ENCODE data around the gene EIF5A2.
"Not testable (repeated sequence)": the region's sequence is repeated elsewhere in the genome, so short reads cannot be mapped to it uniquely, and the experiment has no call there.

DNA sequence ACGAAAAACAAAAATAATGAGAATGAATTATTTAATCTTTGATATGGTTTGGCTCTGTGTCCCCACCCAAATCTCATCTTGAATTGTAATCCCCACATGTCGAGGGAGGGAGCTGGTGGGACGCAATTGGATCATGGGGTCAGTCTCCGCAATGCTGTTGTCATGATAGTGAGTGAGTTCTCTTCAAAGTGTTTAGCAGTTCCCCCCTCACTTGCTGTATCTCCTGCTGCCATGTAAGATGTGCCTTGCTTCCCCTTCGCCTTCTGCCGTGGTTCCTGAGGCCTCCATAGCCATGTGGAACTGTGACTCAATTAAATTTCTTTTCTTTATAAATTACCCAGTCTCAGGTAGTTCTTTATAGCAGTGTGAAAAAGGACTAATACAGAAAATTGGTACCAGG is 12.1 kb downstream of the EIF5A2 start:
- TF ChIP-seq, protein P1, sequence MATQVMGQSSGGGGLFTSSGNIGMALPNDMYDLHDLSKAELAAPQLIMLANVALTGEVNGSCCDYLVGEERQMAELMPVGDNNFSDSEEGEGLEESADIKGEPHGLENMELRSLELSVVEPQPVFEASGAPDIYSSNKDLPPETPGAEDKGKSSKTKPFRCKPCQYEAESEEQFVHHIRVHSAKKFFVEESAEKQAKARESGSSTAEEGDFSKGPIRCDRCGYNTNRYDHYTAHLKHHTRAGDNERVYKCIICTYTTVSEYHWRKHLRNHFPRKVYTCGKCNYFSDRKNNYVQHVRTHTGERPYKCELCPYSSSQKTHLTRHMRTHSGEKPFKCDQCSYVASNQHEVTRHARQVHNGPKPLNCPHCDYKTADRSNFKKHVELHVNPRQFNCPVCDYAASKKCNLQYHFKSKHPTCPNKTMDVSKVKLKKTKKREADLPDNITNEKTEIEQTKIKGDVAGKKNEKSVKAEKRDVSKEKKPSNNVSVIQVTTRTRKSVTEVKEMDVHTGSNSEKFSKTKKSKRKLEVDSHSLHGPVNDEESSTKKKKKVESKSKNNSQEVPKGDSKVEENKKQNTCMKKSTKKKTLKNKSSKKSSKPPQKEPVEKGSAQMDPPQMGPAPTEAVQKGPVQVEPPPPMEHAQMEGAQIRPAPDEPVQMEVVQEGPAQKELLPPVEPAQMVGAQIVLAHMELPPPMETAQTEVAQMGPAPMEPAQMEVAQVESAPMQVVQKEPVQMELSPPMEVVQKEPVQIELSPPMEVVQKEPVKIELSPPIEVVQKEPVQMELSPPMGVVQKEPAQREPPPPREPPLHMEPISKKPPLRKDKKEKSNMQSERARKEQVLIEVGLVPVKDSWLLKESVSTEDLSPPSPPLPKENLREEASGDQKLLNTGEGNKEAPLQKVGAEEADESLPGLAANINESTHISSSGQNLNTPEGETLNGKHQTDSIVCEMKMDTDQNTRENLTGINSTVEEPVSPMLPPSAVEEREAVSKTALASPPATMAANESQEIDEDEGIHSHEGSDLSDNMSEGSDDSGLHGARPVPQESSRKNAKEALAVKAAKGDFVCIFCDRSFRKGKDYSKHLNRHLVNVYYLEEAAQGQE (IDR thresholded peaks at IDR 0.05; ENCODE audit: borderline replicate concordance): not testable (repeated sequence)
- TF ChIP-seq, protein P2, sequence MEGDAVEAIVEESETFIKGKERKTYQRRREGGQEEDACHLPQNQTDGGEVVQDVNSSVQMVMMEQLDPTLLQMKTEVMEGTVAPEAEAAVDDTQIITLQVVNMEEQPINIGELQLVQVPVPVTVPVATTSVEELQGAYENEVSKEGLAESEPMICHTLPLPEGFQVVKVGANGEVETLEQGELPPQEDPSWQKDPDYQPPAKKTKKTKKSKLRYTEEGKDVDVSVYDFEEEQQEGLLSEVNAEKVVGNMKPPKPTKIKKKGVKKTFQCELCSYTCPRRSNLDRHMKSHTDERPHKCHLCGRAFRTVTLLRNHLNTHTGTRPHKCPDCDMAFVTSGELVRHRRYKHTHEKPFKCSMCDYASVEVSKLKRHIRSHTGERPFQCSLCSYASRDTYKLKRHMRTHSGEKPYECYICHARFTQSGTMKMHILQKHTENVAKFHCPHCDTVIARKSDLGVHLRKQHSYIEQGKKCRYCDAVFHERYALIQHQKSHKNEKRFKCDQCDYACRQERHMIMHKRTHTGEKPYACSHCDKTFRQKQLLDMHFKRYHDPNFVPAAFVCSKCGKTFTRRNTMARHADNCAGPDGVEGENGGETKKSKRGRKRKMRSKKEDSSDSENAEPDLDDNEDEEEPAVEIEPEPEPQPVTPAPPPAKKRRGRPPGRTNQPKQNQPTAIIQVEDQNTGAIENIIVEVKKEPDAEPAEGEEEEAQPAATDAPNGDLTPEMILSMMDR (IDR thresholded peaks at IDR 0.05; ENCODE audit: poor library complexity, severe bottlenecking): not testable (repeated sequence)
